GM18511 (cell line): Measurements from ENCODE around the gene BRIP1.
A peak's percentile ranks its signal among the peaks of the same experiment; 100 is the strongest.

Source experiments
- ATAC-seq: cut with Tn5 transposase; IDR thresholded peaks from one replicate; pipeline ENCODE4 v1.9.1; 2021; ENCODE audit warnings: mild to moderate bottlenecking, moderate library complexity; ENCODE audit not compliant: unreplicated experiment

Gene BRIP1

GRCh38 chr17:61764846-61765245 lies 98.5 kb downstream of the BRIP1 start:
- no peak for ATAC-seq

GRCh38 chr17:61761827-61762226 lies 101.5 kb downstream of the BRIP1 start:
- no peak for ATAC-seq

GRCh38 chr17:61759362-61759761 lies 104.0 kb downstream of the BRIP1 start:
- ATAC-seq = no peak

GRCh38 chr17:61758430-61758829 lies 104.9 kb downstream of the BRIP1 start:
- ATAC-seq = no peak

GRCh38 chr17:61757168-61757567 lies 106.2 kb downstream of the BRIP1 start:
- no peak for ATAC-seq

GRCh38 chr17:61756561-61756960 lies 106.8 kb downstream of the BRIP1 start:
- ATAC-seq = no peak

- ATAC-seq = no peak
These were observed 107.7 kb downstream of the BRIP1 start for GRCh38 chr17:61755668-61756067.

GRCh38 chr17:61755078-61755477 lies 108.2 kb downstream of the BRIP1 start:
- no peak for ATAC-seq

- no peak for ATAC-seq
These were observed 109.2 kb downstream of the BRIP1 start for GRCh38 chr17:61754124-61754523.

GRCh38 chr17:61753696-61754095 lies 109.6 kb downstream of the BRIP1 start:
- no peak for ATAC-seq

GRCh38 chr17:61750656-61751055 lies 112.7 kb downstream of the BRIP1 start:
- peak; percentile 94 for ATAC-seq

GRCh38 chr17:61749823-61750404 lies 113.4 kb downstream of the BRIP1 start:
- no peak for ATAC-seq

- ATAC-seq = no peak
These were observed 116.9 kb downstream of the BRIP1 start for GRCh38 chr17:61746248-61746985.

GRCh38 chr17:61744804-61745203 lies 118.5 kb downstream of the BRIP1 start:
- no peak for ATAC-seq

GRCh38 chr17:61744252-61744651 lies 119.1 kb downstream of the BRIP1 start:
- ATAC-seq = no peak

- ATAC-seq = no peak
These were observed 119.6 kb downstream of the BRIP1 start for GRCh38 chr17:61743766-61744165.

GRCh38 chr17:61739002-61739401 lies 124.3 kb downstream of the BRIP1 start:
- ATAC-seq = no peak

GRCh38 chr17:61738249-61738648 lies 125.1 kb downstream of the BRIP1 start:
- no peak for ATAC-seq

- no peak for ATAC-seq
These were observed 125.5 kb downstream of the BRIP1 start for GRCh38 chr17:61737820-61738219.

GRCh38 chr17:61736438-61736837 lies 126.9 kb downstream of the BRIP1 start:
- ATAC-seq = no peak

GRCh38 chr17:61735807-61736206 lies 127.5 kb downstream of the BRIP1 start:
- no peak for ATAC-seq

GRCh38 chr17:61734466-61734865 lies 128.9 kb downstream of the BRIP1 start:
- ATAC-seq = no peak

- no peak for ATAC-seq
These were observed 129.3 kb downstream of the BRIP1 start for GRCh38 chr17:61734012-61734411.
